Panc1 (cell line): ENCODE measurements around the gene CHST8. TPM values are rescaled to one million over a fixed set of nuclear protein-coding genes. Genes with fewer than 3 reads are reported as not detected.
A peak's percentile ranks its signal among the peaks of the same experiment; 100 is the strongest.

Experiments
- ATAC-seq: fragments of 200-7000 bp; cut with Tn5 transposase; 2 replicates; pipeline ENCODE4 v1.9.1; 2020; ENCODE audit warnings: mild to moderate bottlenecking, moderate library complexity
- BruUV-seq: library from RNA; stranded (reverse); fragments of 400-500 nt; replicated peaks from 2 replicates; lab custom pipeline; 2021; lab: Mats Ljungman, UMichigan
- CTCF ChIA-PET: fragments of 300-600 bp; sonication (Branson Sonifier 250); formaldehyde crosslinking; loops from one replicate; lab custom pipeline; 2022; ENCODE audit warnings: antibody characterized with exemption; lab: Charles Lee
- POLR2A ChIA-PET: fragments of 300-600 bp; sonication (Branson Sonifier 250); formaldehyde crosslinking; loops from one replicate; lab custom pipeline; 2022; ENCODE audit warnings: antibody characterized with exemption; lab: Charles Lee
- DNase-seq: peaks from one replicate; pipeline ENCODE4 v3.0.0-alpha.2; 2010; ENCODE audit warnings: low read depth, low spot score
- H3K27ac ChIP-seq: 2 replicates; pipeline ENCODE4 v1.5.1; 2011; ENCODE audit warnings: mild to moderate bottlenecking, low read length, inconsistent platforms
- H3K27me3 ChIP-seq: fragments of 200-500 bp; sonication (Bioruptor generic); 2 replicates; pipeline ENCODE4 v1.6.0; 2014; ENCODE audit warnings: low read length, inconsistent platforms; ENCODE audit not compliant: control insufficient read depth, insufficient read depth
- H3K36me3 ChIP-seq: fragments of 200-500 bp; sonication (Bioruptor generic); 2 replicates; pipeline ENCODE4 v1.5.1; 2014; ENCODE audit warnings: inconsistent platforms, mild to moderate bottlenecking, low read length, moderate library complexity; ENCODE audit not compliant: control insufficient read depth, insufficient read depth
- H3K4me1 ChIP-seq: 2 replicates; pipeline ENCODE4 v1.5.1; 2011; ENCODE audit warnings: inconsistent platforms, mild to moderate bottlenecking, low read length, moderate library complexity; ENCODE audit not compliant: control insufficient read depth, insufficient read depth
- H3K4me3 ChIP-seq, 2 experiments: 2 replicates each; pipeline ENCODE4 v1.5.1; 2011 to 2012; ENCODE audit warnings: low read depth in 2 of 2, low read length in 2 of 2, mild to moderate bottlenecking in 2 of 2, inconsistent platforms in 1 of 2, moderate library complexity in 1 of 2
- H3K9me3 ChIP-seq: fragments of 200-500 bp; sonication (Bioruptor generic); 2 replicates; pipeline ENCODE4 v1.5.1; 2014; ENCODE audit warnings: low read depth, mild to moderate bottlenecking, inconsistent platforms, low read length, moderate library complexity; ENCODE audit not compliant: control insufficient read depth, insufficient read depth
- POLR2AphosphoS5 ChIP-seq: IDR thresholded peaks from 2 replicates; pipeline ENCODE4 v1.6.1; 2012; ENCODE audit warnings: mild to moderate bottlenecking, low read depth, low read length, moderate library complexity
- SIN3A ChIP-seq: IDR thresholded peaks from 2 replicates; pipeline ENCODE4 v1.6.1; 2012; ENCODE audit warnings: low read depth, mild to moderate bottlenecking, low read length, moderate library complexity, borderline replicate concordance; ENCODE audit not compliant: insufficient read depth
- TCF7L2 ChIP-seq: IDR thresholded peaks from 2 replicates; pipeline ENCODE4 v1.6.1; 2011; ENCODE audit warnings: mild to moderate bottlenecking, low read depth, low read length, inconsistent platforms
- in situ Hi-C: cut with HindIII; loops from 2 replicates; pipeline ENCODE4 v1.10.0; 2016; ENCODE audit warnings: low sequenced_read_pairs, low pct_unique_long_range_greater_than_20kb
- intact Hi-C: fragments of 100-400 bp; cut with micrococcal nuclease; formaldehyde crosslinking; loops from one replicate; pipeline ENCODE4 v1.10.0; 2022; ENCODE audit not compliant: unreplicated experiment
- total RNA-seq: library from RNA; stranded (reverse); gene quantifications from one replicate; pipeline ENCODE4 v1.2.1, GENCODE V29; 2021; ENCODE audit not compliant: unreplicated experiment
- TF ChIP-seq, protein P1 (sequence below): fragments of 450-650 bp; IDR thresholded peaks from 2 replicates; pipeline ENCODE4 v1.5.1; 2017; ENCODE audit warnings: mild to moderate bottlenecking
- TF ChIP-seq, protein P2 (sequence below), 2 experiments: IDR thresholded peaks; 2 replicates each; pipeline ENCODE4 v1.6.1; 2011 to 2012; ENCODE audit warnings: low read depth in 2 of 2, control low read depth in 1 of 2, low read length in 1 of 2, mild to moderate bottlenecking in 1 of 2, moderate library complexity in 1 of 2; ENCODE audit not compliant: insufficient read depth in 1 of 2

The CHST8 gene
- total RNA-seq, 1 experiment from 2014 or later: 0.28 TPM

DNA sequence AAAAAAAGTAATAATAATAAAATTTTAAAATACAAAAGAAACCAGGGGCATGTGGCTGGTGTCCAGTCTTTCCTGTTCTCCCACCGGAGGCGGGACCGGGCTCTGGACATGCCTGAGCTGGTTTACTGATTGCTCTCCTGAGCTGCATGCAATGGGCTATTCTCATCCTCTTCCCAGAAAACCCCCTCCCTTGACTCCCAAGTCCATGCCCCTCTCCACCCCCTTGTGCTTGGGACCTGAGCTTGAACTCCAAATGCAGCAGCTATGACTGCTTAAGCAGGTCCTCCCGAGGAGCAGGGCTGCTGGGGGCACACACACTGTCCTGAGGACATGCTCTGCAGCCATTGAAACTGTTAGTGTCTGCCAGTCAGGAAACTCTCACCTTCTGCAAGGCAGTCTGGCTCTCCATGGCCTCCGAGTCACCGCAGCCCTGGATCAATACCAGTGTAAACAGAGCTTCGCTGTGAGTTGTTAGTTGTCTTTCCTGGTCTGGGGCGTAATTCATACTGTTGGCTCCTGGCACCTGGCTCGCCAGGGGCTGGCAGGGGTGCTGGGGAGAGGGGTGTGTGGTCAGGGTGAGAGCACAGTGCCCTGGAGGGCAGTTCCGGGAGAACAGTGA lies 41.6 kb upstream of the CHST8 start:
- Histone ChIP-seq H3K9me3 (no peaks in the 10 kb centered on the region), H3K4me3 (no peak overlapping the region), H3K4me1 (no peaks in the 10 kb centered on the region), H3K27ac (no peak overlapping the region), H3K36me3 (no peaks in the 10 kb centered on the region), H3K27me3 (peaks cover 2% of the 10 kb centered on the region; the same call in 1 of the 2 replicates)
- ATAC-seq: peak; percentile 74
- in situ Hi-C loops: no loop called here
- TF ChIP-seq SIN3A: no peak
- TF ChIP-seq, protein P1, sequence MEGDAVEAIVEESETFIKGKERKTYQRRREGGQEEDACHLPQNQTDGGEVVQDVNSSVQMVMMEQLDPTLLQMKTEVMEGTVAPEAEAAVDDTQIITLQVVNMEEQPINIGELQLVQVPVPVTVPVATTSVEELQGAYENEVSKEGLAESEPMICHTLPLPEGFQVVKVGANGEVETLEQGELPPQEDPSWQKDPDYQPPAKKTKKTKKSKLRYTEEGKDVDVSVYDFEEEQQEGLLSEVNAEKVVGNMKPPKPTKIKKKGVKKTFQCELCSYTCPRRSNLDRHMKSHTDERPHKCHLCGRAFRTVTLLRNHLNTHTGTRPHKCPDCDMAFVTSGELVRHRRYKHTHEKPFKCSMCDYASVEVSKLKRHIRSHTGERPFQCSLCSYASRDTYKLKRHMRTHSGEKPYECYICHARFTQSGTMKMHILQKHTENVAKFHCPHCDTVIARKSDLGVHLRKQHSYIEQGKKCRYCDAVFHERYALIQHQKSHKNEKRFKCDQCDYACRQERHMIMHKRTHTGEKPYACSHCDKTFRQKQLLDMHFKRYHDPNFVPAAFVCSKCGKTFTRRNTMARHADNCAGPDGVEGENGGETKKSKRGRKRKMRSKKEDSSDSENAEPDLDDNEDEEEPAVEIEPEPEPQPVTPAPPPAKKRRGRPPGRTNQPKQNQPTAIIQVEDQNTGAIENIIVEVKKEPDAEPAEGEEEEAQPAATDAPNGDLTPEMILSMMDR: no peak
- no peak for TF ChIP-seq TCF7L2
- TF ChIP-seq, protein P2, sequence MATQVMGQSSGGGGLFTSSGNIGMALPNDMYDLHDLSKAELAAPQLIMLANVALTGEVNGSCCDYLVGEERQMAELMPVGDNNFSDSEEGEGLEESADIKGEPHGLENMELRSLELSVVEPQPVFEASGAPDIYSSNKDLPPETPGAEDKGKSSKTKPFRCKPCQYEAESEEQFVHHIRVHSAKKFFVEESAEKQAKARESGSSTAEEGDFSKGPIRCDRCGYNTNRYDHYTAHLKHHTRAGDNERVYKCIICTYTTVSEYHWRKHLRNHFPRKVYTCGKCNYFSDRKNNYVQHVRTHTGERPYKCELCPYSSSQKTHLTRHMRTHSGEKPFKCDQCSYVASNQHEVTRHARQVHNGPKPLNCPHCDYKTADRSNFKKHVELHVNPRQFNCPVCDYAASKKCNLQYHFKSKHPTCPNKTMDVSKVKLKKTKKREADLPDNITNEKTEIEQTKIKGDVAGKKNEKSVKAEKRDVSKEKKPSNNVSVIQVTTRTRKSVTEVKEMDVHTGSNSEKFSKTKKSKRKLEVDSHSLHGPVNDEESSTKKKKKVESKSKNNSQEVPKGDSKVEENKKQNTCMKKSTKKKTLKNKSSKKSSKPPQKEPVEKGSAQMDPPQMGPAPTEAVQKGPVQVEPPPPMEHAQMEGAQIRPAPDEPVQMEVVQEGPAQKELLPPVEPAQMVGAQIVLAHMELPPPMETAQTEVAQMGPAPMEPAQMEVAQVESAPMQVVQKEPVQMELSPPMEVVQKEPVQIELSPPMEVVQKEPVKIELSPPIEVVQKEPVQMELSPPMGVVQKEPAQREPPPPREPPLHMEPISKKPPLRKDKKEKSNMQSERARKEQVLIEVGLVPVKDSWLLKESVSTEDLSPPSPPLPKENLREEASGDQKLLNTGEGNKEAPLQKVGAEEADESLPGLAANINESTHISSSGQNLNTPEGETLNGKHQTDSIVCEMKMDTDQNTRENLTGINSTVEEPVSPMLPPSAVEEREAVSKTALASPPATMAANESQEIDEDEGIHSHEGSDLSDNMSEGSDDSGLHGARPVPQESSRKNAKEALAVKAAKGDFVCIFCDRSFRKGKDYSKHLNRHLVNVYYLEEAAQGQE (IDR thresholded peaks at IDR 0.05; ENCODE audit: insufficient read depth in 1 of 2, low read depth in 2 of 2, low read length in 1 of 2): no peak
- no peak for TF ChIP-seq POLR2AphosphoS5
- CTCF ChIA-PET: no interaction called here
- POLR2A ChIA-PET: interaction anchor here (0.7 kb wide), 1 partner anchor 149 kb away, joined by 3 read pairs; no protein-coding TSS in a partner anchor
- intact Hi-C loops: no loop called here
- no TSS peak for BruUV-seq
- no peak for DNase-seq

DNA sequence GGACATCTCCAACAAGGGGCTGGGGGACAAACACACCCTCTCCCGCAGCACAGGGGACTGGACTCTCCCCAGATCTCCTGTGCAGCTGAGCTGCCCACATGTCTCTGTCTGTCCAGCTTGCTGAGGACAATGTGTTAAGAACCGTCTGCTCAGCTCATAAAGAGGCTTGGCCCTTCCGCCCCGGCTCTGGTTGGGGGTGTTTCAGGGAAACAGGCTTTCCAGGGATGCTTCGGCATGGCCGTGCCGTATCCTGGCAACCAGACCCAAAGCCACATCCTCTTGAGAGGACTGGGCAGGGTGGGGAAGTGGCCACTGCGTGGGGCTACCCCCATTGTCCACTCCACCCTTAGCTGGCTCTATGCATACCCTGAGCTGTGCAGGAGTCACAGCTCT lies 41.1 kb upstream of the CHST8 start:
- no peaks in the 10 kb centered on the region for H3K36me3 ChIP-seq
- no peaks in the 10 kb centered on the region for H3K9me3 ChIP-seq
- DNase-seq: no peak
- in situ Hi-C loops: no loop called here
- peaks cover 2% of the 10 kb centered on the region; the same call in 1 of the 2 replicates for H3K27me3 ChIP-seq
- no peaks in the 10 kb centered on the region for H3K4me1 ChIP-seq
- TF ChIP-seq POLR2AphosphoS5: no peak
- TF ChIP-seq SIN3A: no peak
- TF ChIP-seq, protein P1: no peak
- TF ChIP-seq, protein P2 (IDR thresholded peaks at IDR 0.05; ENCODE audit: insufficient read depth in 1 of 2, low read depth in 2 of 2, low read length in 1 of 2): no peak
- TF ChIP-seq TCF7L2: no peak
- no peak overlapping the region for H3K4me3 ChIP-seq
- no TSS peak for BruUV-seq
- intact Hi-C loops: no loop called here
- peak; percentile 65 for ATAC-seq
- ChIA-PET POLR2A (interaction anchor here (0.7 kb wide), 1 partner anchor 150 kb away, joined by 3 read pairs; no protein-coding TSS in a partner anchor), CTCF (no interaction called here)
- H3K27ac ChIP-seq: no peak overlapping the region
